Neural cell (in vitro differentiated cells): ENCODE results near the gene EDARADD. TPM values are rescaled to one million over a fixed set of nuclear protein-coding genes. Genes with fewer than 3 reads are reported as not detected.

Experiments
- H2AFZ ChIP-seq: fragments of 200-600, 300-800 bp; sonication (generic), shearing (Covaris generic); 2 replicates; pipeline ENCODE4 v1.6.0; 2014; ENCODE audit warnings: low read depth, mild to moderate bottlenecking, antibody characterized with exemption, low read length, moderate library complexity
- H3F3A ChIP-seq: fragments of 200-600 bp; shearing (Covaris generic); 2 replicates; pipeline ENCODE4 v1.6.1; 2016; ENCODE audit warnings: mild to moderate bottlenecking, moderate library complexity, mixed read lengths, antibody characterized with exemption, low read length; ENCODE audit not compliant: insufficient read depth, poor library complexity, severe bottlenecking
- H3K27ac ChIP-seq: fragments of 200-600, 300-800 bp; sonication (generic), shearing (Covaris generic); 2 replicates; pipeline ENCODE4 v1.5.1; 2014; ENCODE audit warnings: mild to moderate bottlenecking, low read length, moderate library complexity
- H3K27me3 ChIP-seq: fragments of 300-800, 200-600 bp; sonication (generic), shearing (Covaris generic); 2 replicates; pipeline ENCODE4 v1.6.0; 2014; ENCODE audit warnings: mild to moderate bottlenecking, low read depth, low read length, moderate library complexity; ENCODE audit not compliant: insufficient read depth
- H3K36me3 ChIP-seq: fragments of 300-800, 200-600 bp; sonication (generic), shearing (Covaris generic); 2 replicates; pipeline ENCODE4 v1.5.1; 2014; ENCODE audit warnings: mild to moderate bottlenecking, antibody characterized with exemption, low read length, moderate library complexity; ENCODE audit not compliant: insufficient read depth
- H3K4me2 ChIP-seq: fragments of 300-800, 200-600 bp; sonication (generic), shearing (Covaris generic); 2 replicates; pipeline ENCODE4 v1.6.0; 2014; ENCODE audit warnings: mild to moderate bottlenecking, low read length
- H3K4me3 ChIP-seq: fragments of 300-800, 200-600 bp; sonication (generic), shearing (Covaris generic); 2 replicates; pipeline ENCODE4 v1.5.1; 2014; ENCODE audit warnings: mild to moderate bottlenecking, low read length, moderate library complexity
- H3K79me2 ChIP-seq: fragments of 200-600 bp; shearing (Covaris generic); replicated peaks from 2 replicates; pipeline ENCODE4 v1.6.0; 2014; ENCODE audit warnings: mild to moderate bottlenecking, low read length, moderate library complexity; ENCODE audit not compliant: insufficient read depth
- H3K9ac ChIP-seq: fragments of 300-800, 200-600 bp; sonication (generic), shearing (Covaris generic); 2 replicates; pipeline ENCODE4 v1.6.1; 2016; ENCODE audit warnings: mild to moderate bottlenecking, low read length, mixed read lengths
- H3K9me2 ChIP-seq: fragments of 200-600 bp; shearing (Covaris generic); 2 replicates; pipeline ENCODE4 v1.6.1; 2016; ENCODE audit warnings: mild to moderate bottlenecking, low read length, mixed read lengths; ENCODE audit not compliant: insufficient read depth
- H3K9me3 ChIP-seq: fragments of 200-600, 300-800 bp; sonication (generic), shearing (Covaris generic); 2 replicates; pipeline ENCODE4 v1.6.1; 2016; ENCODE audit warnings: mild to moderate bottlenecking, mixed run types, low read length, moderate library complexity, mixed read lengths
- H4K20me1 ChIP-seq: fragments of 200-600 bp; shearing (Covaris generic); 2 replicates; pipeline ENCODE4 v1.6.1; 2016; ENCODE audit warnings: mild to moderate bottlenecking, mixed run types; ENCODE audit not compliant: insufficient read depth
- CTCF ChIP-seq: fragments of 450-650 bp; IDR thresholded peaks from 2 replicates; pipeline ENCODE4 v1.5.1; 2014; ENCODE audit warnings: antibody characterized with exemption, mild to moderate bottlenecking, moderate library complexity; ENCODE audit not compliant: poor library complexity, severe bottlenecking
- EP300 ChIP-seq: fragments of 450-650 bp; conservative IDR thresholded peaks from 2 replicates; pipeline ENCODE4 v1.6.1; 2014; ENCODE audit warnings: antibody characterized with exemption, mild to moderate bottlenecking, moderate library complexity; ENCODE audit not compliant: poor library complexity, severe bottlenecking
- EZH2 ChIP-seq: fragments of 200-600, 300-800 bp; shearing (Covaris generic), sonication (generic); IDR thresholded peaks from 2 replicates; pipeline ENCODE4 v1.6.1; 2014; ENCODE audit warnings: antibody characterized with exemption, low read length, borderline replicate concordance, mild to moderate bottlenecking; ENCODE audit not compliant: insufficient read depth, poor library complexity, severe bottlenecking
- MXI1 ChIP-seq: fragments of 450-650 bp; conservative IDR thresholded peaks from 2 replicates; pipeline ENCODE4 v1.6.1; 2014; ENCODE audit warnings: antibody characterized with exemption, mild to moderate bottlenecking; ENCODE audit not compliant: poor library complexity, severe bottlenecking
- POLR2AphosphoS5 ChIP-seq: IDR thresholded peaks from 2 replicates; pipeline ENCODE4 v1.6.1; 2012
- RAD21 ChIP-seq: fragments of 450-650 bp; conservative IDR thresholded peaks from 2 replicates; pipeline ENCODE4 v1.6.1; 2014; ENCODE audit warnings: antibody characterized with exemption, mild to moderate bottlenecking, moderate library complexity
- REST ChIP-seq: IDR thresholded peaks from 2 replicates; pipeline ENCODE4 v1.6.1; 2012; ENCODE audit warnings: borderline replicate concordance
- SMC3 ChIP-seq: fragments of 450-650 bp; conservative IDR thresholded peaks from 2 replicates; pipeline ENCODE4 v1.6.1; 2014; ENCODE audit warnings: antibody characterized with exemption, mild to moderate bottlenecking, moderate library complexity; ENCODE audit not compliant: poor library complexity
- TAF1 ChIP-seq: IDR thresholded peaks from 2 replicates; pipeline ENCODE4 v1.6.1; 2012; ENCODE audit warnings: low read depth
- polyA plus RNA-seq: library from polyadenylated mRNA; depleted of rRNA; stranded (reverse); fragments of >200 nt; gene quantifications from 2 replicates; pipeline ENCODE4 v1.2.3, GENCODE V29; 2014

Gene EDARADD
- polyA plus RNA-seq, 1 donor from 2014 or later, result 0.17 TPM

GRCh38 chr1:236370420-236370819 lies 23.7 kb upstream of the EDARADD start:
- no peak overlapping the region for H3K4me3 ChIP-seq
- H3K27ac ChIP-seq, result no peak overlapping the region
- no peaks in the 10 kb centered on the region for H3K9me3 ChIP-seq
- no peak overlapping the region for H3K9ac ChIP-seq
- H3K79me2 ChIP-seq, result no peaks in the 10 kb centered on the region
- H3K9me2 ChIP-seq, result no peaks in the 10 kb centered on the region
- H3K27me3 ChIP-seq, result no peaks in the 10 kb centered on the region
- H3K36me3 ChIP-seq, result no peaks in the 10 kb centered on the region
- TF ChIP-seq POLR2AphosphoS5 (no peak), RAD21 (no peak), CTCF (no peak), REST (no peak), EZH2 (no peak), SMC3 (no peak), EP300 (no peak), TAF1 (no peak), MXI1 (no peak)
- no peaks in the 10 kb centered on the region for H4K20me1 ChIP-seq
- H2AFZ ChIP-seq, result no peak overlapping the region
- H3K4me2 ChIP-seq, result no peak overlapping the region
- H3F3A ChIP-seq, result no peaks in the 10 kb centered on the region

- no peak overlapping the region for H3K9ac ChIP-seq
- no peaks in the 10 kb centered on the region for H3K9me2 ChIP-seq
- H3K27me3 ChIP-seq, result no peaks in the 10 kb centered on the region
- no peaks in the 10 kb centered on the region for H3K36me3 ChIP-seq
- TF ChIP-seq CTCF (no peak), REST (no peak), EZH2 (no peak), RAD21 (no peak), EP300 (no peak), SMC3 (no peak), MXI1 (no peak), POLR2AphosphoS5 (no peak), TAF1 (no peak)
- no peak overlapping the region for H2AFZ ChIP-seq
- no peak overlapping the region for H3K4me2 ChIP-seq
- H3K4me3 ChIP-seq, result no peak overlapping the region
- no peaks in the 10 kb centered on the region for H3K79me2 ChIP-seq
- no peaks in the 10 kb centered on the region for H4K20me1 ChIP-seq
- H3K9me3 ChIP-seq, result no peaks in the 10 kb centered on the region
- H3K27ac ChIP-seq, result no peak overlapping the region
- no peaks in the 10 kb centered on the region for H3F3A ChIP-seq
Observed at GRCh38 chr1:236371083-236371482, 23.0 kb upstream of the EDARADD start.
